Left lung (tissue), 10 donors: Measurements from ENCODE around the gene SMOC1. TPM values are rescaled to one million over a fixed set of nuclear protein-coding genes. Genes with fewer than 3 reads are reported as not detected.

Experiments
- ATAC-seq: fragments of 200-7000 bp; cut with Tn5 transposase; one replicate; pipeline ENCODE4 v1.9.1; 2020; ENCODE audit warnings: moderate library complexity
- DNase-seq, 4 donors: peaks; one replicate each; pipeline ENCODE4 v3.0.0-alpha.2; 2013 to 2020
- H3K27ac ChIP-seq, 2 donors: fragments of 200-600 bp; sonication (generic) in 1 of 2; one replicate each; pipeline versions ENCODE4 v1.5.0 to v1.8.0; 2020 to 2021
- H3K27me3 ChIP-seq, 2 donors: fragments of 200-600 bp; sonication (generic) in 1 of 2; one replicate each; pipeline versions ENCODE4 v1.5.0 to v1.8.0; 2020 to 2021
- H3K36me3 ChIP-seq, 2 donors: fragments of 200-600 bp; sonication (generic) in 1 of 2; one replicate each; pipeline versions ENCODE4 v1.5.0 to v1.8.0; 2020 to 2021
- H3K4me1 ChIP-seq, 2 donors: fragments of 200-600 bp; one replicate each; pipeline ENCODE4 v1.8.0; 2021
- H3K4me3 ChIP-seq, 2 donors: fragments of 200-600 bp; sonication (generic) in 1 of 2; one replicate each; pipeline versions ENCODE4 v1.5.0 to v1.8.0; 2020 to 2021; ENCODE audit warnings: mild to moderate bottlenecking in 1 of 2
- H3K9me3 ChIP-seq, 2 donors: fragments of 200-600 bp; sonication (generic) in 1 of 2; one replicate each; pipeline versions ENCODE4 v1.5.0 to v1.8.0; 2020 to 2021
- CTCF ChIP-seq, 2 donors: fragments of 200-600 bp; sonication (generic) in 1 of 2; IDR thresholded peaks; one replicate each; pipeline versions ENCODE4 v1.5.0 to v1.8.0; 2021; ENCODE audit warnings: antibody characterized with exemption in 2 of 2
- intact Hi-C, 2 donors: fragments of 100-400 bp; cut with DNase I; formaldehyde crosslinking; loops; one replicate each; pipeline versions ENCODE4 v1.11.2 to v1.14.2; 2022
- polyA plus RNA-seq, 6 donors: library from polyadenylated mRNA; unstranded; fragments of 120-200 nt; gene quantifications; one replicate each; pipeline ENCODE4 v1.2.1, GENCODE V29; 2013; ENCODE audit not compliant: insufficient read length in 6 of 6
- total RNA-seq, 2 donors: library from RNA; stranded (reverse); fragmentation: NEBNext Ultra II Directional; extraction: Animal tissue kit (Norgen Biotek cat#: 25700); gene quantifications; one replicate each; pipeline ENCODE4 v1.2.1, GENCODE V29; 2021
- donor health status: DM: no; HTN: yes; CAD: no.
- donor health status: DM: no; HTN: no; CAD: no.

Gene SMOC1
- total and polyA plus RNA-seq, 8 donors = 0.20 to 2.3 (median 1.4) TPM

GRCh38 chr14:70080076-70080475 is 200.9 kb downstream of the SMOC1 start:
- ATAC-seq = no peak
- DNase-seq = no peak
- no peaks in the 10 kb centered on the region for H3K9me3 ChIP-seq
- H3K27ac ChIP-seq = no peak overlapping the region
- no peaks in the 10 kb centered on the region for H3K36me3 ChIP-seq
- H3K4me1 ChIP-seq = no peaks in the 10 kb centered on the region
- H3K4me3 ChIP-seq = no peak overlapping the region
- no peak for TF ChIP-seq CTCF (IDR thresholded peaks at IDR 0.05)
- peaks cover 10 to 61% of the 10 kb centered on the region in 2 donors for H3K27me3 ChIP-seq
- intact Hi-C loops = no loop called here

Other genes starting within 250 kb of the SMOC1 start
- gene SRSF5, start 112.3 kb upstream of the SMOC1 start, total RNA-seq = 100 to 1,000 TPM; 188 to 199 TPM
- 100 to 1,000 TPM; 646 to 780 (median 689) TPM for gene SRSF5, start 112.3 kb upstream of the SMOC1 start, polyA plus RNA-seq
- not detected for gene SLC10A1, start 82.2 kb upstream of the SMOC1 start, total RNA-seq
- under 1 TPM; 0.14 to 0.40 (median 0.22) TPM for gene SLC10A1, start 82.2 kb upstream of the SMOC1 start, polyA plus RNA-seq